Type B pancreatic cell (in vitro differentiated cells): ENCODE results near the gene CIB2. TPM values are rescaled to one million over a fixed set of nuclear protein-coding genes. Genes with fewer than 3 reads are reported as not detected.
"Not testable (repeated sequence)": the region's sequence is repeated elsewhere in the genome, so short reads cannot be mapped to it uniquely, and the experiment has no call there.

ENCODE experiments used
- DNase-seq: peaks from one replicate; pipeline ENCODE4 v3.0.0; 2021; ENCODE audit warnings: mixed read lengths; ENCODE audit not compliant: unreplicated experiment; ENCODE audit errors: extremely low spot score
- H3K27ac Mint-ChIP-seq: 2 replicates; pipeline ENCODE4 v1.8.0; 2021; ENCODE audit warnings: mild to moderate bottlenecking, mixed read lengths
- H3K27me3 Mint-ChIP-seq: 2 replicates; pipeline ENCODE4 v1.8.0; 2021; ENCODE audit warnings: mixed read lengths
- H3K36me3 Mint-ChIP-seq: 2 replicates; pipeline ENCODE4 v1.8.0; 2021; ENCODE audit warnings: mixed read lengths
- H3K4me1 Mint-ChIP-seq: one replicate; pipeline ENCODE4 v1.8.0; 2021; ENCODE audit warnings: mixed read lengths; ENCODE audit not compliant: unreplicated experiment
- H3K4me3 Mint-ChIP-seq: 2 replicates; pipeline ENCODE4 v1.8.0; 2021; ENCODE audit warnings: mild to moderate bottlenecking, mixed read lengths
- H3K9me3 Mint-ChIP-seq: 2 replicates; pipeline ENCODE4 v1.8.0; 2021; ENCODE audit warnings: mixed read lengths
- total RNA-seq: library from RNA; stranded (reverse); gene quantifications from 2 replicates; pipeline ENCODE4 v1.2.1, GENCODE V29; 2021; ENCODE audit warnings: low replicate concordance
- TF ChIP-seq, protein P1 (sequence below): fragments of 200-600 bp; sonication (generic); conservative IDR thresholded peaks from 2 replicates; pipeline ENCODE4 v1.5.0; 2021; ENCODE audit warnings: antibody characterized with exemption, mild to moderate bottlenecking

Gene CIB2
- total RNA-seq, 1 donor from 2014 or later: 20.1 TPM

DNA sequence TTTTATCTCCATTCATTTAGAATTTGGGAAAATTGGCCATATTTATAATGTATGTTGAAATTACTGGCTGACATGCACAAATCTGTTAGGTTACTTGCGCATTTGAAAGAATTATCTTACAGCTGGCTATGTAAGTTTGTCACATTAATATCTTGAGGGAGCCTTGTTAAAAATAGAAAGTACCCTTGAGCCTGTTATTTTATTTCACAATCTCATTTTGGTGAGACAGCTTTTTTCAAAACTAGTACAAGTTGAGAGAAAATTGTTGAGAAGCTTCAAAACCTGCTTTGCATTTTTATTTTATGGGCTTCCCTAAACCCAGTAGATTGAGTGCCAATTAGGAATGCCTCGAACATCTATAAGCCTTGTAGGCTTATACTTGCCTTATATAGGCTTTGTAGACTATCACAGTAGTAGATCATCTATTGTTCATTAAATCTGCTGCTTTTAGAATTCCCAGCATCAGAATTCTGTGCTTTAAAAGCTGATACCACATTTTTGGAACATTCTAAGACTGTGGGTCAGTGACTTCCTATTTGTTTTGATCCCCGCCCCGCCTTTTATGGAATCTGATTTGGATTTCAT lies 24.2 kb upstream of the CIB2 start:
- Mint-ChIP-seq H3K27me3 (no peaks in the 10 kb centered on the region), H3K4me1 (peaks cover 7% of the 10 kb centered on the region), H3K9me3 (no peaks in the 10 kb centered on the region), H3K36me3 (peaks cover 7% of the 10 kb centered on the region), H3K4me3 (no peak overlapping the region), H3K27ac (no peak overlapping the region)
- TF ChIP-seq, protein P1, sequence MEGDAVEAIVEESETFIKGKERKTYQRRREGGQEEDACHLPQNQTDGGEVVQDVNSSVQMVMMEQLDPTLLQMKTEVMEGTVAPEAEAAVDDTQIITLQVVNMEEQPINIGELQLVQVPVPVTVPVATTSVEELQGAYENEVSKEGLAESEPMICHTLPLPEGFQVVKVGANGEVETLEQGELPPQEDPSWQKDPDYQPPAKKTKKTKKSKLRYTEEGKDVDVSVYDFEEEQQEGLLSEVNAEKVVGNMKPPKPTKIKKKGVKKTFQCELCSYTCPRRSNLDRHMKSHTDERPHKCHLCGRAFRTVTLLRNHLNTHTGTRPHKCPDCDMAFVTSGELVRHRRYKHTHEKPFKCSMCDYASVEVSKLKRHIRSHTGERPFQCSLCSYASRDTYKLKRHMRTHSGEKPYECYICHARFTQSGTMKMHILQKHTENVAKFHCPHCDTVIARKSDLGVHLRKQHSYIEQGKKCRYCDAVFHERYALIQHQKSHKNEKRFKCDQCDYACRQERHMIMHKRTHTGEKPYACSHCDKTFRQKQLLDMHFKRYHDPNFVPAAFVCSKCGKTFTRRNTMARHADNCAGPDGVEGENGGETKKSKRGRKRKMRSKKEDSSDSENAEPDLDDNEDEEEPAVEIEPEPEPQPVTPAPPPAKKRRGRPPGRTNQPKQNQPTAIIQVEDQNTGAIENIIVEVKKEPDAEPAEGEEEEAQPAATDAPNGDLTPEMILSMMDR: no peak
- DNase-seq: no peak

DNA sequence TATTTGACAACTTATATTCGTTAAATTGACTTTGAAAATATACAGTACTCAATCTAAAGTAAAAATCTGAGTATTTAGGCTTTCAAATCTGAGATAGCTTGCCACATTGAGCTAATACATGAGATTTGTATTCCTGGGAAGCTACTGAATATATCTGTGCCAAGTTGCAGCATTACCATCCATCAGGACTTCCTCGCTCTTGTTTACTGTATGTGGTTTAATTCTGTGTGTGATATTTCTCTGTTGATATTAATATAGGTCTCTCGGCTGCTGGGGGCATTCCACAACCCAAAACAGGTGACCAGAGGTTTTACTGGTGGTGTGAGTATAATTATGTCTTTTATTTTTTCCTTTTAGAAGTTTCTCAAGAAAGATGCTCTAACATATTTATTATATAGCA lies 23.7 kb upstream of the CIB2 start:
- H3K27me3 Mint-ChIP-seq: no peaks in the 10 kb centered on the region
- TF ChIP-seq, protein P1: no peak

DNA sequence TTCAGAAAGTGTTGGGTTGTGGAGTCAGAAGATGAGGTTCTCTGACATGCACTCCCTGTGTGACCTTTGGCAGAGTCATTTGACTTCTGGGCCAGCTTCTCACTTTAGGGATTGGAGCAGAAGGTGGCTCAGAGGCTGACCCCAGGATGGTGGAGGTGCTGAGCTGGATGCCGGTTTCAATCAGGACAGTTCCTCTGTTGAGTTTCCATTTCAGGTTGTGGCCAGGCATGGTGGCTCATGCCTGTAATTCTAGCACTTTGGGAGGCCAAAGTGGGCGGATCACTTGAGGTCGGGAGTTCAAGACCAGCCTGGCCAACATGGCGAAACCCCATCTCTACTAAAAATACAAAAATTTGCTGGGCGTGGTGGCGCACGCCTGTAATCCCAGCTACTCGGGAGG lies 19.8 kb upstream of the CIB2 start:
- DNase-seq, H3K36me3 Mint-ChIP-seq, H3K27me3 Mint-ChIP-seq, H3K9me3 Mint-ChIP-seq: not testable (repeated sequence)
- Mint-ChIP-seq H3K4me1 (peaks cover 23% of the 10 kb centered on the region), H3K4me3 (peak overlapping the region; percentile 94), H3K27ac (peak overlapping the region; percentile 84)

More for the DNA sequence above, 23.7 kb upstream of the CIB2 start:
- H3K36me3 Mint-ChIP-seq: peaks cover 7% of the 10 kb centered on the region
- no peaks in the 10 kb centered on the region for H3K9me3 Mint-ChIP-seq
- H3K4me3 Mint-ChIP-seq: no peak overlapping the region
- DNase-seq: no peak
- peaks cover 11% of the 10 kb centered on the region for H3K4me1 Mint-ChIP-seq
- H3K27ac Mint-ChIP-seq: no peak overlapping the region

DNA sequence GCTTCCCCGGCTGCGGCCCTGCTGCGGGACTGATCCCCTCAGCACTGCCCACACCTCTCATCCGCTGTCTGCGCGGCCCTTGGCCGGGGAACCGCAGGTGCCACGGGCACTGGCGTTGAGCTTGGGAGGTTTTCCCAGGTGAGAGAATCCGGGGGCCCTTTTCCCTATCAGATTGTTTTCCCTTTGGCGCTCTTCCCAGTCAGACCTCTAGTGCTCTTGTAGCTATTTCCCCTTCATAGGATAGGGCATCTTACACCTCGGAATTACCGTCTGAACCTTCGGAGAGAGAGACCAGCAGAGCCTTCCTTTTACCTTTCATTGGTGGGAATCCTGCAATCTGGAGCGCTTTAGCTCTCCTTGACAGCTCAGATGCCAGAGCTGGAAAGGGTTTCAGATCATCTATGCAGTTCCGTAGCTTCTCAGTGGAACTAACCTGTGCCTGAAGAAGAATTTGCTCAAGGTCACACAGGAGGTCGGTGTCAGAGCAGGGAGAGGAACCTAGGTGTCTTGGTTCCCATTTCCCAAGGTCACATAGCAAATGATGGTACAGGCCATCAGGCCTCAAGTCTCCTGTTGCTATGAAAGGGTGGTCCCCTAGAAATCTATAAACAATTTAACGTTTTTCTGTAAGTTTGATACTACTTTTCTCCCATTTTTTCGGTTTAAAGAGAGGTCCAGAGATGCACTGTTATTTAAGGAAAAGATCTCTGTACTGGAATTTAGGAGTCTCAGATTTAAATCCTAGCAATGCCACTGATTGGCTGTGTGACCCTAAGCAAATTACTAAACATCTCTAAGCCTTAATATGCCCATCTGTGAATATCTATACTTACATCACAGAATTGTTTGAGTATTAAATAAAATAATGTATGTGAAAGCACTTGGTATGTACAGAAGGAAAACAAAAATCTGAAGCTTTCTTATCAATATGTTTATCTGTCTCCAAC lies 18.8 kb upstream of the CIB2 start:
- no peak for DNase-seq
- Mint-ChIP-seq H3K9me3 (no peaks in the 10 kb centered on the region), H3K27me3 (no peaks in the 10 kb centered on the region), H3K27ac (peak overlapping the region; percentile 84), H3K4me3 (peak overlapping the region; percentile 94), H3K4me1 (peaks cover 23% of the 10 kb centered on the region), H3K36me3 (peaks cover 7% of the 10 kb centered on the region)
- TF ChIP-seq, protein P1: no peak

DNA sequence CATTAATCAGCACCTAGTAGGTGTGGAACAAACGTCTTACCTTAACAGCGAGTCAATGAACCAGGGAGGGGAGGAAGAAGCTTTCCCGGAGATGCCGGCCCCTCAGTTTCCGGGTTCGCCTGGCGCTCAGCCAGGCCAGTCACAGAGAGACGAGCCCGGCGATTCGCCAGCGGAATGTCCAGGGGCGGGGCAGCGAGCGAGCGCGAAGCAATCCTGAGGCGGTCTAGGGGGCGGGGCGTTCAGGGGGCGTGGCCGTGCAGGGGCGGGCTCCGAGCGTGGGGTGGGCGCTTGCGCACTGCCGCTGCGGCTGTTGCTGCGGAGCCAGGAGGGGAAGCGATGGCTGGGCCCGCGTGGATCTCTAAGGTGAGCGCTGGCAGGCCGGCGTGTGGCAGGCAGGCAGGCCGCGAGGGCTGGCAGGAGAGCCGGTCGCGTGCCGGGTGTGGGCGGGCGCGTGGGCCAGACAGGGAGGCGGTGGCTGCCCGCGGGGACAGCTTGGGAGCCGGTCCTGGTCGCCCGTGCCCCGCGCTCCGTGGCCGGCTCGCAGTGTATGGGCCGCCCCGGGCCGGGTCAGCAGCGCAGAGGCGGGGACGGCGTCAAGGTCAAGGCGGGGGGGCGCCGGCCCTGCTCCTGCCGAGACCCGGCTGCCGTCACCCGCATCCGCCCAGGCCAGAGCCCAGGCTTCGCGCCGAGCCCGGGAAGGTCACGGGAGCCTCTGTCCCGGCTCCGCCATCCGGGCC lies 18.0 kb upstream of the CIB2 start, which contains the start of gene IDH3A:
IDH3A (plus strand) TSS at position 295 of the 737 bp plus-strand sequence; CDS start at position 337, 42 bp downstream.
- TF ChIP-seq, protein P1: no peak
- H3K4me1 Mint-ChIP-seq: peaks cover 23% of the 10 kb centered on the region

More for the DNA sequence above, 18.0 kb upstream of the CIB2 start, which contains the start of gene IDH3A:
- peaks cover 7% of the 10 kb centered on the region for H3K36me3 Mint-ChIP-seq
- H3K9me3 Mint-ChIP-seq: no peaks in the 10 kb centered on the region
- DNase-seq: peak; percentile 100
- H3K27ac Mint-ChIP-seq: peak within 1 kb of the TSS; percentile 97
- no peaks in the 10 kb centered on the region for H3K27me3 Mint-ChIP-seq
- peak within 1 kb of the TSS; percentile 97 for H3K4me3 Mint-ChIP-seq
